ENCODE measurements around the gene KLHL21. TPM values are rescaled to one million over a fixed set of nuclear protein-coding genes. Genes with fewer than 3 reads are reported as not detected.
A peak's percentile ranks its signal among the peaks of the same experiment; 100 is the strongest.

KLHL21 gene
- total RNA-seq, 4 donors from 2014 or later: 14.4 to 25.1 (median 18.2) TPM

- Histone ChIP-seq H3K4me3 (no peak overlapping the region), H3K27me3 (no peaks in the 10 kb centered on the region), H3K27ac (no peak overlapping the region), H3K4me1 (peaks cover 0 to 13% (median 9%) of the 10 kb centered on the region in 4 donors), H3K9me3 (no peaks in the 10 kb centered on the region), H3K36me3 (peaks cover 0 to 45% (median 0%) of the 10 kb centered on the region in 3 donors)
- TF ChIP-seq POLR2A (IDR thresholded peaks at IDR 0.05) (no peak), CTCF (IDR thresholded peaks at IDR 0.05) (no peak)
- DNase-seq: no peak
These were observed 19.0 kb upstream of the KLHL21 start for GRCh38 chr1:6621429-6622391.

GRCh38 chr1:6619045-6619444 is 16.4 kb upstream of the KLHL21 start:
- no peak overlapping the region for H3K27ac ChIP-seq

GRCh38 chr1:6614929-6615785 is 12.5 kb upstream of the KLHL21 start:
- Histone ChIP-seq H3K9me3 (no peaks in the 10 kb centered on the region), H3K36me3 (peaks cover 0 to 18% (median 0%) of the 10 kb centered on the region in 3 donors), H3K27me3 (no peaks in the 10 kb centered on the region), H3K27ac (peak overlapping the region; percentile 87 to 93 (median 92)), H3K4me3 (peak overlapping the region; percentile 83 to 100 (median 92)), H3K4me1 (peaks cover 0 to 11% (median 2%) of the 10 kb centered on the region in 4 donors)
- no peak for DNase-seq
- TF ChIP-seq CTCF (IDR thresholded peaks at IDR 0.05) (no peak), POLR2A (IDR thresholded peaks at IDR 0.05) (no peak)

More at GRCh38 chr1:6619045-6619444, 16.4 kb upstream of the KLHL21 start:
- TF ChIP-seq CTCF (IDR thresholded peaks at IDR 0.05) (no peak), POLR2A (IDR thresholded peaks at IDR 0.05) (no peak)
- Histone ChIP-seq H3K36me3 (peaks cover 0 to 45% (median 0%) of the 10 kb centered on the region in 3 donors), H3K9me3 (no peaks in the 10 kb centered on the region), H3K27me3 (no peaks in the 10 kb centered on the region), H3K4me1 (peaks cover 0 to 6% (median 2%) of the 10 kb centered on the region in 4 donors), H3K4me3 (no peak overlapping the region)
- no peak for DNase-seq

GRCh38 chr1:6614019-6614928 is 11.6 kb upstream of the KLHL21 start:
- peaks cover 0 to 11% (median 2%) of the 10 kb centered on the region in 4 donors for H3K4me1 ChIP-seq
- H3K27ac ChIP-seq: peak overlapping the region; percentile 87 to 93 (median 92)

More at GRCh38 chr1:6614019-6614928, 11.6 kb upstream of the KLHL21 start:
- no peak for TF ChIP-seq CTCF (IDR thresholded peaks at IDR 0.05)
- no peak for TF ChIP-seq POLR2A (IDR thresholded peaks at IDR 0.05)
- DNase-seq: peak; percentile 64 to 80 (median 70)
- Histone ChIP-seq H3K27me3 (no peaks in the 10 kb centered on the region), H3K9me3 (no peaks in the 10 kb centered on the region), H3K4me3 (peak overlapping the region; percentile 83 to 100 (median 92)), H3K36me3 (peaks cover 0 to 9% (median 0%) of the 10 kb centered on the region in 3 donors)
